ENCODE results near the gene LY6G6F.

GRCh38 chr6:31692886-31693285 lies 13.8 kb upstream of the LY6G6F start:
- TF ChIP-seq, protein P1, sequence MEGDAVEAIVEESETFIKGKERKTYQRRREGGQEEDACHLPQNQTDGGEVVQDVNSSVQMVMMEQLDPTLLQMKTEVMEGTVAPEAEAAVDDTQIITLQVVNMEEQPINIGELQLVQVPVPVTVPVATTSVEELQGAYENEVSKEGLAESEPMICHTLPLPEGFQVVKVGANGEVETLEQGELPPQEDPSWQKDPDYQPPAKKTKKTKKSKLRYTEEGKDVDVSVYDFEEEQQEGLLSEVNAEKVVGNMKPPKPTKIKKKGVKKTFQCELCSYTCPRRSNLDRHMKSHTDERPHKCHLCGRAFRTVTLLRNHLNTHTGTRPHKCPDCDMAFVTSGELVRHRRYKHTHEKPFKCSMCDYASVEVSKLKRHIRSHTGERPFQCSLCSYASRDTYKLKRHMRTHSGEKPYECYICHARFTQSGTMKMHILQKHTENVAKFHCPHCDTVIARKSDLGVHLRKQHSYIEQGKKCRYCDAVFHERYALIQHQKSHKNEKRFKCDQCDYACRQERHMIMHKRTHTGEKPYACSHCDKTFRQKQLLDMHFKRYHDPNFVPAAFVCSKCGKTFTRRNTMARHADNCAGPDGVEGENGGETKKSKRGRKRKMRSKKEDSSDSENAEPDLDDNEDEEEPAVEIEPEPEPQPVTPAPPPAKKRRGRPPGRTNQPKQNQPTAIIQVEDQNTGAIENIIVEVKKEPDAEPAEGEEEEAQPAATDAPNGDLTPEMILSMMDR (IDR thresholded peaks at IDR 0.05), result no peak
- TF ChIP-seq EP300 (IDR thresholded peaks at IDR 0.05; ENCODE audit: low read depth) (no peak), POLR2A (IDR thresholded peaks at IDR 0.05) (no peak)

All from transverse colon (tissue), 3 donors.